ENCODE data around the gene GPATCH1. TPM values are rescaled to one million over a fixed set of nuclear protein-coding genes. Genes with fewer than 3 reads are reported as not detected.

GPATCH1 gene
- total and polyA plus RNA-seq, 9 of the 15 experiments (the other 6 are each of a cell fraction or from before 2014, with no cell fraction given): 3.7 to 9.7 (median 7.7) TPM

DNA sequence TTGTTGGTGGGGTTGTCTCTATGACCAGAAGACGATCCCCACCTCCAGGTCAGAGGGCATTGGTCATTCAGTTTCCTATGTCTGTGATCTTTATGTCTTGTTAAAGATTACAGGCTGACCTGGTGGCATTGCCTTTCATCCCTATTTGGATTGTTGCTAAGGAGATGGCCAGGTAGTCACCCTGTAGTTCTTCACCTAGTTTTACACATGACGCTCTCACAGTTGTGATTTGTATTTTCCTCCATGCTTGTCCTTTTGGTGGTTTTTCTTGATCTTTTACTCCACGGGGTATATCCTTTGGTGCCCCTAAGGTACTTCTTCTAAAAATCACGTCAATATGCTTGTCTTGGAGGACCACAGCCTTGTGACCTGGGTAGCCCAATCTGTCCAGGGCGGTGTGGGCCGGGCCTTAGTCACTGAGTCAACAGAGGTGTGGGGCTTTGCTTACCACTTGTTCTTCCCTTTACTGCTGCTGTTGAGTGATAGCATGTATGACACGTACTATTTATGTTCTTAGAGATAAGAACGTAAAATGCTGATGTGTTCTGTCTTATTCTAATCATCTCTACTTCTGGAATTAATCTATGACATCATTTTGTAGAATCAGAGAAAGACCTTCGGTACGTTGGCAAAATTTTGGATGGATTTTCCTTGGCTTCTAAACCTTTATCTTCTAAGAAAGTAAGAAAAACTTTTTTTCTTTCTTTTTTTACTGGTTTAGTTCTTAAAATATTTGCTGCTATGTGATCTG lies 20.1 kb downstream of the GPATCH1 start (continued):
- TF ChIP-seq, protein P1, sequence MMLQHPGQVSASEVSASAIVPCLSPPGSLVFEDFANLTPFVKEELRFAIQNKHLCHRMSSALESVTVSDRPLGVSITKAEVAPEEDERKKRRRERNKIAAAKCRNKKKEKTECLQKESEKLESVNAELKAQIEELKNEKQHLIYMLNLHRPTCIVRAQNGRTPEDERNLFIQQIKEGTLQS (IDR thresholded peaks at IDR 0.05): peak; percentile 97
- TF ChIP-seq, protein P1 (CRISPR knock-in tag; conservative IDR thresholded peaks at IDR 0.05): no peak
- TF ChIP-seq FOXA1 (IDR thresholded peaks at IDR 0.05; ENCODE audit: borderline replicate concordance) (peak; percentile 96), GTF2A2 (tag; IDR thresholded peaks at IDR 0.05) (no peak), MCM5 (IDR thresholded peaks at IDR 0.05; ENCODE audit: low read depth) (no peak), HMG20A (CRISPR knock-in tag; conservative IDR thresholded peaks at IDR 0.05) (no peak), ZNF589 (CRISPR knock-in tag; IDR thresholded peaks at IDR 0.05; ENCODE audit: low read depth) (peak; percentile 74; the same call in 1 of the 2 replicates), ZKSCAN1 (IDR thresholded peaks at IDR 0.05; ENCODE audit: low read depth, low read length) (no peak), CHCHD3 (CRISPR knock-in tag; IDR thresholded peaks at IDR 0.05) (no peak), ELF4 (CRISPR knock-in tag; IDR thresholded peaks at IDR 0.05) (peak; percentile 16; the same call in 1 of the 2 replicates), TEAD1 (CRISPR knock-in tag; IDR thresholded peaks at IDR 0.05) (peak in 1 of 2 experiments; percentile 40; a peak in 1 of 4 replicates), KAT2B (IDR thresholded peaks at IDR 0.05; ENCODE audit: low read depth, low read length) (no peak), LCOR (CRISPR knock-in tag; IDR thresholded peaks at IDR 0.05) (no peak), KAT7 (CRISPR knock-in tag; IDR thresholded peaks at IDR 0.05; ENCODE audit: borderline replicate concordance) (no peak), ZNF174 (CRISPR knock-in tag; IDR thresholded peaks at IDR 0.05) (no peak), ZNF707 (CRISPR knock-in tag; conservative IDR thresholded peaks at IDR 0.05) (no peak), CCAR2 (IDR thresholded peaks at IDR 0.05; ENCODE audit: low read depth, low read length) (no peak), ZNF124 (CRISPR knock-in tag; IDR thresholded peaks at IDR 0.05) (no peak), ZNF57 (CRISPR knock-in tag; IDR thresholded peaks at IDR 0.05) (no peak), NFATC3 (IDR thresholded peaks at IDR 0.05) (no peak)
- TF ChIP-seq, protein P2, sequence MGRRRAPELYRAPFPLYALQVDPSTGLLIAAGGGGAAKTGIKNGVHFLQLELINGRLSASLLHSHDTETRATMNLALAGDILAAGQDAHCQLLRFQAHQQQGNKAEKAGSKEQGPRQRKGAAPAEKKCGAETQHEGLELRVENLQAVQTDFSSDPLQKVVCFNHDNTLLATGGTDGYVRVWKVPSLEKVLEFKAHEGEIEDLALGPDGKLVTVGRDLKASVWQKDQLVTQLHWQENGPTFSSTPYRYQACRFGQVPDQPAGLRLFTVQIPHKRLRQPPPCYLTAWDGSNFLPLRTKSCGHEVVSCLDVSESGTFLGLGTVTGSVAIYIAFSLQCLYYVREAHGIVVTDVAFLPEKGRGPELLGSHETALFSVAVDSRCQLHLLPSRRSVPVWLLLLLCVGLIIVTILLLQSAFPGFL (CRISPR knock-in tag; IDR thresholded peaks at IDR 0.05): no peak
- TF ChIP-seq, protein P3, sequence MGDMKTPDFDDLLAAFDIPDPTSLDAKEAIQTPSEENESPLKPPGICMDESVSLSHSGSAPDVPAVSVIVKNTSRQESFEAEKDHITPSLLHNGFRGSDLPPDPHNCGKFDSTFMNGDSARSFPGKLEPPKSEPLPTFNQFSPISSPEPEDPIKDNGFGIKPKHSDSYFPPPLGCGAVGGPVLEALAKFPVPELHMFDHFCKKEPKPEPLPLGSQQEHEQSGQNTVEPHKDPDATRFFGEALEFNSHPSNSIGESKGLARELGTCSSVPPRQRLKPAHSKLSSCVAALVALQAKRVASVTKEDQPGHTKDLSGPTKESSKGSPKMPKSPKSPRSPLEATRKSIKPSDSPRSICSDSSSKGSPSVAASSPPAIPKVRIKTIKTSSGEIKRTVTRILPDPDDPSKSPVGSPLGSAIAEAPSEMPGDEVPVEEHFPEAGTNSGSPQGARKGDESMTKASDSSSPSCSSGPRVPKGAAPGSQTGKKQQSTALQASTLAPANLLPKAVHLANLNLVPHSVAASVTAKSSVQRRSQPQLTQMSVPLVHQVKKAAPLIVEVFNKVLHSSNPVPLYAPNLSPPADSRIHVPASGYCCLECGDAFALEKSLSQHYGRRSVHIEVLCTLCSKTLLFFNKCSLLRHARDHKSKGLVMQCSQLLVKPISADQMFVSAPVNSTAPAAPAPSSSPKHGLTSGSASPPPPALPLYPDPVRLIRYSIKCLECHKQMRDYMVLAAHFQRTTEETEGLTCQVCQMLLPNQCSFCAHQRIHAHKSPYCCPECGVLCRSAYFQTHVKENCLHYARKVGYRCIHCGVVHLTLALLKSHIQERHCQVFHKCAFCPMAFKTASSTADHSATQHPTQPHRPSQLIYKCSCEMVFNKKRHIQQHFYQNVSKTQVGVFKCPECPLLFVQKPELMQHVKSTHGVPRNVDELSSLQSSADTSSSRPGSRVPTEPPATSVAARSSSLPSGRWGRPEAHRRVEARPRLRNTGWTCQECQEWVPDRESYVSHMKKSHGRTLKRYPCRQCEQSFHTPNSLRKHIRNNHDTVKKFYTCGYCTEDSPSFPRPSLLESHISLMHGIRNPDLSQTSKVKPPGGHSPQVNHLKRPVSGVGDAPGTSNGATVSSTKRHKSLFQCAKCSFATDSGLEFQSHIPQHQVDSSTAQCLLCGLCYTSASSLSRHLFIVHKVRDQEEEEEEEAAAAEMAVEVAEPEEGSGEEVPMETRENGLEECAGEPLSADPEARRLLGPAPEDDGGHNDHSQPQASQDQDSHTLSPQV (IDR thresholded peaks at IDR 0.05): no peak
- TF ChIP-seq, protein P4, sequence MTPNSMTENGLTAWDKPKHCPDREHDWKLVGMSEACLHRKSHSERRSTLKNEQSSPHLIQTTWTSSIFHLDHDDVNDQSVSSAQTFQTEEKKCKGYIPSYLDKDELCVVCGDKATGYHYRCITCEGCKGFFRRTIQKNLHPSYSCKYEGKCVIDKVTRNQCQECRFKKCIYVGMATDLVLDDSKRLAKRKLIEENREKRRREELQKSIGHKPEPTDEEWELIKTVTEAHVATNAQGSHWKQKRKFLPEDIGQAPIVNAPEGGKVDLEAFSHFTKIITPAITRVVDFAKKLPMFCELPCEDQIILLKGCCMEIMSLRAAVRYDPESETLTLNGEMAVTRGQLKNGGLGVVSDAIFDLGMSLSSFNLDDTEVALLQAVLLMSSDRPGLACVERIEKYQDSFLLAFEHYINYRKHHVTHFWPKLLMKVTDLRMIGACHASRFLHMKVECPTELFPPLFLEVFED (CRISPR knock-in tag; conservative IDR thresholded peaks at IDR 0.05): no peak

Measured in K562 (cell line).